Umbilical cord (tissue), 2 donors: ENCODE data around the gene RHOA. TPM values are rescaled to one million over a fixed set of nuclear protein-coding genes. Genes with fewer than 3 reads are reported as not detected.

Experiments
- DNase-seq: peaks from one replicate; pipeline ENCODE4 v3.0.0-alpha.2; 2015; ENCODE audit warnings: low spot score
- total RNA-seq: library from RNA; depleted of rRNA; stranded (reverse); fragments of >200 nt; gene quantifications from one replicate; pipeline ENCODE4 v1.2.3, GENCODE V29; 2014; ENCODE audit warnings: low replicate concordance; ENCODE audit not compliant: insufficient read depth

RHOA gene
- total RNA-seq, 1 donor from 2014 or later, result 351 TPM

- DNase-seq, result no peak
Observed at GRCh38 chr3:49327485-49327884, 84.3 kb downstream of the RHOA start.

DNA sequence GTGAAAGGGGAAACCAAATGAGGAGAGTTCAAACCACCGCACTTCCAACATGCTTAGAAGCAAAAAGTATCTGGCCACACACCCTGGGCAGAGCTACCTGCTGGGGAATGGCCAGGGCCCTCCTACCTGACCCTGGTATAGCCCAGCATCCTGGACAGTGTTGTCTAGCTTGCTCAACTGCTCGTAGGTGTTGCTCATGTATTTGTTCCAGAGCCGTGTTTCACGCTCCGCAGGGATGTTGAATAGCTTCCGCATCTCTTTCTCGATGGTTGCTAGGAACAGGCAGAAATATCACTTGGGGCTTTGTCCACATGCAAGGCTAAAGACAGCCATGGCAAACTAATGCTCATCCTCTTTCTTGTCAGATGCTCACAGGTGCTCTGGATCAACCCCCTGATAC lies 87.0 kb downstream of the RHOA start:
- no peak for DNase-seq

- DNase-seq, result no peak
Observed at GRCh38 chr3:49316696-49317457, 94.9 kb downstream of the RHOA start.

GRCh38 chr3:49313896-49314688 lies 97.7 kb downstream of the RHOA start:
- no peak for DNase-seq

DNA sequence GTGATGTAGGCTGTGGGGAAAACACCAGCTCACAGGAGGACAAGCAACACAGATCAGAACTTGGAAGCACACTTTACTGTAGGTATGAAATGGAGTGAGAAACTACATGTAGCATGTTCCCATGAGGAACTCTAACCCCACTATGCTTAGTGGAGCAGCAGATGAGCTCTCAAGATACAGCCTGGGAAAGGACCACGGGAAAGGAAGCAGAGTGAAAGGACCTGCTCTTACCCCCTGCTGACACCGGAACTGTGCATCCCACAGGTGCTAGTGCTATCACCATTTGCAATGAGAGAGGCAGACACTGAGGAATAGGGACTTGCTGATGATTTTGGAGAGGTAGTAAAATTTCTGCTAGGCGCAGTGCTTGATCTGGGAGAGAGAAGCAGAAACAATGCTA lies 100.5 kb downstream of the RHOA start:
- no peak for DNase-seq

GRCh38 chr3:49310677-49311076 lies 101.1 kb downstream of the RHOA start:
- no peak for DNase-seq

Other genes with a start within 250 kb of the RHOA start
- 7.0 TPM for gene CCDC71, start 245.6 kb downstream of the RHOA start, total RNA-seq
- gene KLHDC8B, start 240.4 kb downstream of the RHOA start, total RNA-seq, result 30.8 TPM
- gene C3orf62, start 134.7 kb downstream of the RHOA start, total RNA-seq, result 0.72 TPM
- gene USP4, start 71.9 kb downstream of the RHOA start, total RNA-seq, result 14.4 TPM
- gene GPX1, start 53.6 kb downstream of the RHOA start, total RNA-seq, result 94.6 TPM
- gene TCTA, start 447 bp upstream of the RHOA start, total RNA-seq, result 10.1 TPM
- 13.5 TPM for gene AMT, start 10.5 kb upstream of the RHOA start, total RNA-seq
- gene NICN1, start 17.3 kb upstream of the RHOA start, total RNA-seq, result 10.6 TPM
- gene DAG1, start 58.3 kb upstream of the RHOA start, total RNA-seq, result 23.6 TPM
- 0.96 TPM for gene BSN, start 142.5 kb upstream of the RHOA start, total RNA-seq